ENCODE measurements around the gene KRTAP10-5. TPM values are rescaled to one million over a fixed set of nuclear protein-coding genes. Genes with fewer than 3 reads are reported as not detected.
"Not testable (repeated sequence)": the region's sequence is repeated elsewhere in the genome, so short reads cannot be mapped to it uniquely, and the experiment has no call there.

The KRTAP10-5 gene
- total RNA-seq, 1 donor from 2014 or later, result not detected

- peaks cover 5% of the 10 kb centered on the region for H3K27me3 ChIP-seq (ENCODE audit: insufficient read depth, low read length)
- Mint-ChIP-seq H3K27ac (ENCODE audit: unreplicated experiment) (no peak within 1 kb of the TSS), H3K27me3 (ENCODE audit: low read depth, unreplicated experiment) (peaks cover 25% of the 10 kb centered on the region)
Observed at GRCh38 chr21:44558695-44559094, 21.7 kb downstream of the KRTAP10-5 start, which contains the start of gene KRTAP10-3. Gene KRTAP10-3 (minus strand): TSS chr21:44558795. CDS start chr21:44558715, 80 bp downstream.

GRCh38 chr21:44558329-44558675 lies 22.1 kb downstream of the KRTAP10-5 start:
- not testable (repeated sequence) for H3K27ac ChIP-seq (ENCODE audit: low read depth, low read length); H3K4me3 ChIP-seq (ENCODE audit: insufficient read depth, low read depth, low read length); H3K36me3 Mint-ChIP-seq (ENCODE audit: low read depth, unreplicated experiment); H3K9me3 ChIP-seq (ENCODE audit: insufficient read depth, low read depth, low read length); FAIRE-seq; H3K4me1 ChIP-seq (ENCODE audit: insufficient read depth, low read length); DNase-seq (ENCODE audit: low read depth); H3K4me1 Mint-ChIP-seq (ENCODE audit: low read depth, unreplicated experiment); H3K4me2 ChIP-seq (ENCODE audit: low read length); H4K20me1 ChIP-seq (ENCODE audit: insufficient read depth, low read length); H3K79me2 ChIP-seq (ENCODE audit: insufficient read depth, low read length); H3K36me3 ChIP-seq (ENCODE audit: insufficient read depth, low read length); H3K9me3 Mint-ChIP-seq (ENCODE audit: unreplicated experiment); H2AFZ ChIP-seq (ENCODE audit: low read depth, low read length); H3K9ac ChIP-seq (ENCODE audit: low read length); H3K4me3 Mint-ChIP-seq (ENCODE audit: unreplicated experiment); H3K27ac Mint-ChIP-seq (ENCODE audit: unreplicated experiment); H3K27me3 ChIP-seq (ENCODE audit: insufficient read depth, low read length)
- peaks cover 25% of the 10 kb centered on the region for H3K27me3 Mint-ChIP-seq (ENCODE audit: low read depth, unreplicated experiment)

More at GRCh38 chr21:44558695-44559094, 21.7 kb downstream of the KRTAP10-5 start, which contains the start of gene KRTAP10-3:
- H3K4me3 Mint-ChIP-seq (ENCODE audit: unreplicated experiment), result no peak within 1 kb of the TSS
- H3K4me3 ChIP-seq (ENCODE audit: insufficient read depth, low read depth, low read length), result no peak within 1 kb of the TSS
- H3K4me1 ChIP-seq (ENCODE audit: insufficient read depth, low read length), result no peaks in the 10 kb centered on the region
- DNase-seq (ENCODE audit: low read depth) (no peak), FAIRE-seq (no peak)
- H3K36me3 Mint-ChIP-seq (ENCODE audit: low read depth, unreplicated experiment), result no peaks in the 10 kb centered on the region
- no peaks in the 10 kb centered on the region for H3K9me3 ChIP-seq (ENCODE audit: insufficient read depth, low read depth, low read length)
- peaks cover 8% of the 10 kb centered on the region for H3K9me3 Mint-ChIP-seq (ENCODE audit: unreplicated experiment)
- no peak for TF ChIP-seq CTCF (IDR thresholded peaks at IDR 0.05; ENCODE audit: insufficient read depth, low read depth, low read length)
- no peaks in the 10 kb centered on the region for H3K79me2 ChIP-seq (ENCODE audit: insufficient read depth, low read length)
- no peaks in the 10 kb centered on the region for H3K4me1 Mint-ChIP-seq (ENCODE audit: low read depth, unreplicated experiment)
- no peak within 1 kb of the TSS for H3K4me2 ChIP-seq (ENCODE audit: low read length)
- H3K9ac ChIP-seq (ENCODE audit: low read length), result no peak within 1 kb of the TSS
- H4K20me1 ChIP-seq (ENCODE audit: insufficient read depth, low read length), result no peaks in the 10 kb centered on the region
- H2AFZ ChIP-seq (ENCODE audit: low read depth, low read length), result no peak within 1 kb of the TSS
- H3K27ac ChIP-seq (ENCODE audit: low read depth, low read length), result no peak within 1 kb of the TSS
- no peaks in the 10 kb centered on the region for H3K36me3 ChIP-seq (ENCODE audit: insufficient read depth, low read length)

- FAIRE-seq, result no peak
- Histone ChIP-seq H3K27ac (ENCODE audit: low read depth, low read length) (no peak overlapping the region), H3K4me2 (ENCODE audit: low read length) (no peak overlapping the region), H4K20me1 (ENCODE audit: insufficient read depth, low read length) (no peaks in the 10 kb centered on the region), H3K4me1 (ENCODE audit: insufficient read depth, low read length) (no peaks in the 10 kb centered on the region), H3K36me3 (ENCODE audit: insufficient read depth, low read length) (no peaks in the 10 kb centered on the region), H3K9ac (ENCODE audit: low read length) (no peak overlapping the region), H3K27me3 (ENCODE audit: insufficient read depth, low read length) (peaks cover 5% of the 10 kb centered on the region), H3K4me3 (ENCODE audit: insufficient read depth, low read depth, low read length) (no peak overlapping the region), H3K79me2 (ENCODE audit: insufficient read depth, low read length) (no peaks in the 10 kb centered on the region), H3K9me3 (ENCODE audit: insufficient read depth, low read depth, low read length) (no peaks in the 10 kb centered on the region), H2AFZ (ENCODE audit: low read depth, low read length) (no peak overlapping the region)
- H3K36me3 Mint-ChIP-seq (ENCODE audit: low read depth, unreplicated experiment), result no peaks in the 10 kb centered on the region
- H3K9me3 Mint-ChIP-seq (ENCODE audit: unreplicated experiment), result peaks cover 8% of the 10 kb centered on the region
- H3K4me1 Mint-ChIP-seq (ENCODE audit: low read depth, unreplicated experiment), result no peaks in the 10 kb centered on the region
- TF ChIP-seq EZH2 (IDR thresholded peaks at IDR 0.05; ENCODE audit: insufficient read depth, low read length) (no peak), CTCF (IDR thresholded peaks at IDR 0.05; ENCODE audit: insufficient read depth, low read depth, low read length) (no peak)
- no peak for DNase-seq (ENCODE audit: low read depth)
- H3K27me3 Mint-ChIP-seq (ENCODE audit: low read depth, unreplicated experiment), result peaks cover 25% of the 10 kb centered on the region
- H3K27ac Mint-ChIP-seq (ENCODE audit: unreplicated experiment), result no peak overlapping the region
- H3K4me3 Mint-ChIP-seq (ENCODE audit: unreplicated experiment), result no peak overlapping the region
Observed at GRCh38 chr21:44557491-44558328, 22.7 kb downstream of the KRTAP10-5 start.
